NCI-H1436 treated with DMSO at 0.1 percent for 48 hours (cell line): Measurements from ENCODE around the gene NEK4.
A peak's percentile ranks its signal among the peaks of the same experiment; 100 is the strongest.

Experiments used
- DNase-seq: peaks from one replicate; lab custom pipeline; 2025; lab: John Stamatoyannopoulos, UW

Gene NEK4

GRCh38 chr3:52770496-52771333 is at the start of gene NEK4:
NEK4 (minus strand) TSS chr3:52770940; CDS start chr3:52770746, 194 bp downstream.
- peak; percentile 13 for DNase-seq

- DNase-seq: no peak
Observed at GRCh38 chr3:52819936-52820335, 49.2 kb upstream of the NEK4 start.

- no peak for DNase-seq
Observed at GRCh38 chr3:52817860-52818259, 47.1 kb upstream of the NEK4 start.

- DNase-seq: no peak
Observed at GRCh38 chr3:52817221-52817620, 46.5 kb upstream of the NEK4 start.

- DNase-seq: no peak
Observed at GRCh38 chr3:52816654-52817053, 45.9 kb upstream of the NEK4 start.

- DNase-seq: no peak
Observed at GRCh38 chr3:52816199-52816598, 45.5 kb upstream of the NEK4 start.

- no peak for DNase-seq
Observed at GRCh38 chr3:52813810-52814209, 43.1 kb upstream of the NEK4 start.

- no peak for DNase-seq
Observed at GRCh38 chr3:52811452-52812011, 40.8 kb upstream of the NEK4 start.

- DNase-seq: no peak
Observed at GRCh38 chr3:52810923-52811322, 40.2 kb upstream of the NEK4 start.

GRCh38 chr3:52809662-52810377 is 39.1 kb upstream of the NEK4 start:
- DNase-seq: no peak

- no peak for DNase-seq
Observed at GRCh38 chr3:52809149-52809548, 38.4 kb upstream of the NEK4 start.

- no peak for DNase-seq
Observed at GRCh38 chr3:52805270-52806039, 34.7 kb upstream of the NEK4 start.

GRCh38 chr3:52801839-52802238 is 31.1 kb upstream of the NEK4 start:
- no peak for DNase-seq

GRCh38 chr3:52800079-52800478 is 29.3 kb upstream of the NEK4 start:
- DNase-seq: no peak

GRCh38 chr3:52798978-52799476 is 28.3 kb upstream of the NEK4 start:
- no peak for DNase-seq

GRCh38 chr3:52798376-52798977 is 27.7 kb upstream of the NEK4 start:
- DNase-seq: no peak

- DNase-seq: no peak
Observed at GRCh38 chr3:52796411-52796810, 25.7 kb upstream of the NEK4 start.

- DNase-seq: no peak
Observed at GRCh38 chr3:52795298-52795900, 24.7 kb upstream of the NEK4 start.

- no peak for DNase-seq
Observed at GRCh38 chr3:52794612-52795099, 23.9 kb upstream of the NEK4 start, which contains the start of gene ITIH3. ITIH3 (plus strand) TSS chr3:52794796; CDS start chr3:52794804, 8 bp downstream.

- DNase-seq: no peak
Observed at GRCh38 chr3:52793702-52794611, 23.2 kb upstream of the NEK4 start.
